ENCODE results near the gene CYGB. TPM values are rescaled to one million over a fixed set of nuclear protein-coding genes. Genes with fewer than 3 reads are reported as not detected.
A peak's percentile ranks its signal among the peaks of the same experiment; 100 is the strongest.

The CYGB gene
- polyA plus RNA-seq, 1 donor, result 16.4 TPM

GRCh38 chr17:76550712-76551615 is 13.5 kb upstream of the CYGB start:
- DNase-seq (ENCODE audit: low read depth), result no peak

DNA sequence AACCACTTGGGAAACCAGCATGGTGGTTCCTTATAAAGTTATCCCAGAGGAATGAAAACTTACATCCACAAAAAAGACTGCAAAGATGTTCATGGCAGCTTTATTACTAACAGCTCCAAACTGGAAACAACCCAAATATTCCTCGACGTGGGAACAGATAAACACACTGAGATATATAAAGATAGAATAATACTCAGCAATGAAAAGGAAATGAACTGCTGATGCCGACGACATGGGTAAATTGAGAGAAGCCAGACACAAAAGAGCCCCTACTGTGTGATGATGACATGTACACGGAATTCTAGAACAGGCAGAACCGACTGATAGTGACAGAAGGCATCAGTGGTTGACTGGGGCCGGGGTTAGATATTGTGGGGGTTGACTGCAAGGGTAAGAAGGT is 12.0 kb upstream of the CYGB start:
- DNase-seq (ENCODE audit: low read depth), result no peak

- no peak for DNase-seq (ENCODE audit: low read depth)
These were observed 11.7 kb upstream of the CYGB start for GRCh38 chr17:76549215-76549518.

- no peak for DNase-seq (ENCODE audit: low read depth)
These were observed 11.1 kb upstream of the CYGB start for GRCh38 chr17:76548378-76549214.

DNA sequence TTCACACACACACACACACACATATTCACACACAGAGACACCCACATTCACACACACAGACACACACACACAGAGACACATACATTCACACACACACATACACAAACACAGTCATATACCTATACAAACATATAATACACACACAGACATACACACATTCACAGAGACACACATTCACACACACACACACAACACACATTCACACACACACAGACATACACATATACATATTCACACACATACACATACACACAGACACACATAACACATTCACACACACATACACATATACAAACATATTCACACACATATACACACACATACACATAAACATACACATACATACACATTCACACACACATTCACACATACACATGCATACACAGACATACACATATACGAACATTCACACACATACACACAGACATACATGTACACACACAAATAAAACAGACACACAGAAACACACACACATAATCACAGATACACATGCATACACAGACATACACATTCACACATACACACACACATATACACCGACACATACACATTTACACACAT is 10.2 kb upstream of the CYGB start:
- DNase-seq (ENCODE audit: low read depth), result no peak

DNA sequence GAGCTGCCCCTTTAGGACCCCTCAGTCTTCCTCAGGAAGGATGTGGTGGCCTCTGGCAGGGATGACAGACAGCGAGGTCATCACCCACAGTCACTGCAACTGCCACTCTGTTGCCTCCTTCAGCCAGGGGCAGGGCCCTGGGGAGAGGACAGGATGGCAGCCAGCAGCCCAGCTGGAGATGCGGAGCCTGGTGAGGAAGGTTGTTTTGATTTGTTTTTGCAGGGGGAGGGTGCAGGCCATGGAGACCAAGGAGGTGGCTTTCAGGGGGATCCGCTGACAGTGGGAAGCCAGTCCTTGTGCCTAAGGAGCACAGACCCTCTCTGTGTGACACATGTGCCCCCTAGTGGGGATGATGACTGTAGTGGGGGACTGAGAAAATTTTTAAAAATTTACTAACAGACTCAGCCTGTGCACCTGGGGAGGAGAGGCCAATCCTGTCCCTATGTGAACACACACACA is 9.7 kb upstream of the CYGB start:
- no peak for DNase-seq (ENCODE audit: low read depth)

- no peak for DNase-seq (ENCODE audit: low read depth)
These were observed 9.2 kb upstream of the CYGB start for GRCh38 chr17:76546556-76547182.

- DNase-seq (ENCODE audit: low read depth), result no peak
These were observed 8.5 kb upstream of the CYGB start for GRCh38 chr17:76545918-76546555.

DNA sequence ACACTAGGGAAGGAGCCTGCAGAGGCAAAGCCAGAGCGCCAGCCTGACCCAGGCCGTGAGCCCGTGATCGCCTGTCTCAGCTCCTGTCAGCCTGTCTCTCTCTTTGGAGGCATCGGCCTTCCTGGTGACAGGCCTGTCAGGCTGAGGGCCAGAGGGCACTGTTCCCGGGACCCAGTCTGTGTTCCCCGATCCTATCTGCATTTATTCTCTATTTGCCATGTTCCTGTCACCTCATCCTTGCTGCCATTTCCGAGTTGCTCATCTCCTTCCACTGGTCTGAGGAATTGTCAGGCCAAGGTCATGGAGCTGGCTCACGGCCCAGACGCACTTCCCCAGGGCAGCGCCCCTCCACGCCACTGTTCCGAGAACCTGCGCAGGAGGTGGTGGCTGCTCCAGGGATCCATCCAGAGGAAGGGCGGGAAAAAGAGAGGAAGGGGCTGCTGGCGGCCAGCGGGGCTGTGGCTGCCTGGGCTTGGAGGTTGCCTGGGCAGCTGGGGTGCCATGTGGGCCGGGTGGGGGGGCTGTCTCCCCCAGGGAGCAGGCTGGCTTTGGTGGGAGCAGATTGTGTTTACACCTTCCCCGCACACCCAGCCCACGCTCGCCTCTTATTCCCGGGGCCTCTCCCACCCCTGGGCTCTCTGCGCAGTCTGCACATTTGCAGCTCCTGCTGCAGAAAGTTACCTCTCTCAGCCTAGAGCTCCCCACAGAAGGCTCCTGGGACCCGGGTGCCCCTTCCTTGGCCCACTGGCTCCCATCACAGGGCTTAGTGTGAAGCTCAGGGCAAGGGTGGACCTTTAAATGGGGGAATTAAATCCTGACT is 7.2 kb upstream of the CYGB start:
- no peak for DNase-seq (ENCODE audit: low read depth)

DNA sequence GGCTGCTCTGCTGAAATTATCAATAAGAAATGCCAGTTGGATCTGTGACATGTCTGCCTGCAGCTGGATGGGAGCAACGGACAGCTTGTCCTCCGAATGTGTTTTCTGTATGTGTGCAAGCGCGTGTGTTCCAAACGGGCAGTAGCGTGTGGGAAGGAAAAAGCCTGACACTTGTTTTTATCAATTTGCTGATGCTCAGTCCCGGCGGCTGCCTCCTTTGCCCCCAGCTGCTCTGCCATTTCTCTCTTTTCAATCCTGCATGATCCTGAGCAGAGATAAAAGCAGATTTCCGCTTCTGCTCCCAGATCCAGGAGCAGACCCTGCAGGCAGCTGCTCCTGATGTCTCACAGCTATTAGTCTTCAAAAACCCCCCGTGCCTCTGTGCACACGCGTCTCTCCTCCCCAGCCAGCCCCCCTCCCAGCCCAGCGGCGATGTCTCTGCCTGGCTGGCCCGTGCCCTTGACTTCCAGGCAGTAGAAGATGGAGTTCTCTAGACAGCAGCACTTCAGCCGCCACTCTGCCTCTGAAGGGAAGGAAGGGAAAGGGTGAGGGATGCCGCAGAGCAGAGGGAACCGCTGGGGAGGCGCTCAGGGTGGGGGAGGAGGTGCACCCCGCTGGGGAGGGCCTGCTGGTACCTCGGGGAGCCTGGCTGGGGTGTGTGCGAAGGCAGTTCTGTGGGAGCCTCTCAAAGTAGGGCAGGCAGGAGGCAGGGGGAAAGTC is 6.5 kb upstream of the CYGB start:
- DNase-seq (ENCODE audit: low read depth), result no peak

GRCh38 chr17:76543482-76543825 is 5.9 kb upstream of the CYGB start:
- DNase-seq (ENCODE audit: low read depth), result no peak

DNA sequence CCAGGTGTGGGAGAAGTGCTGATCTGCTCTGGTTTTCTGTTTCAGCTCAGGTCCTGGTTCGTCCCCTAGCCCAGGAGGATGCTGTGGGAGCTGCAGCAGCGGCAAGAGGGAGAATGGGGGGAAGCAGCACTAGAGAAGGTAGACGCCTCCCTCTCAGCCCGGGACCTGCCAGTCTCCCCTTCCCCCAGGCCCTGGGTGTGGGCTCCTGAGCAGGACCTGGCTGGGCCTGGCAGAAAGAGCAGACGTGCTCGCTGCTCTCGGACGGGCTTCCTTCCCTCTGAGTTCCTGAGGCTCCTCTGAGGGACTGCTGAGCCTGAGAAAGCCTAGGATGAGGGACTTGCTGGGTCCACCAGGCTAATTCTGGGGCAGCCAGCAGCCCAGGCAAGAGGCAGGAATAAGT is 5.5 kb upstream of the CYGB start:
- DNase-seq (ENCODE audit: low read depth), result no peak

DNA sequence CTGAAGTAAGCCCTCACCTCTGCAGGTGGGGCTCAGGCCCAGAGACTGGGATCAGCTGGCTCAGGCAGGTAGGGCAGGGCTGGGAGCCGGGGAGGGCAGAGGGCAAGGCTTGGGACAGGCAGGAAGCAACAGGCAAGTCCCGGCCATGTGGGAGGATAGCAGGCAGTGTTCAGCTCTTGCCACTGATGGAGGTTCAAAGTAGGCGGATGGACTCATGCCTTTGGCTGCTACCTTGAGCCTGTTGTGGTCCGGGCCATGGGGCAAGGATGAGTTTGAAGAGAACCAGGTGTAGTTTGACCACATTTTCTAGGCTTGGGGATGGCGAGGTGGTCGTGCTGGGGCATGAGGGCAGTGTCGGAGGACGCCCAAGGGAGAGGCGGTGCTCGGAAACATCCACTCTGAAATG is 5.1 kb upstream of the CYGB start:
- DNase-seq (ENCODE audit: low read depth), result no peak

- no peak for DNase-seq (ENCODE audit: low read depth)
These were observed 4.4 kb upstream of the CYGB start for GRCh38 chr17:76541739-76542454.

GRCh38 chr17:76540381-76541300 is 3.1 kb upstream of the CYGB start:
- DNase-seq (ENCODE audit: low read depth), result peak; percentile 90

GRCh38 chr17:76539631-76540271 is 2.2 kb upstream of the CYGB start, which contains the start of gene PRCD:
TSS of gene PRCD (plus strand) at chr17:76540044. CDS start at chr17:76540142, 98 bp downstream.
- no peak for DNase-seq (ENCODE audit: low read depth)

- DNase-seq (ENCODE audit: low read depth), result no peak
These were observed 1.5 kb upstream of the CYGB start for GRCh38 chr17:76538941-76539570.

All from forelimb muscle (tissue), 1 donor.